HG03060 (cell line): ENCODE results near the gene ST6GALNAC3.
"Not testable (repeated sequence)": the region's sequence is repeated elsewhere in the genome, so short reads cannot be mapped to it uniquely, and the experiment has no call there.

Source experiments
- ATAC-seq: cut with Tn5 transposase; IDR thresholded peaks from one replicate; pipeline ENCODE4 v1.9.1; 2021; ENCODE audit warnings: low read depth, moderate number of reproducible peaks; ENCODE audit not compliant: unreplicated experiment

Gene ST6GALNAC3

GRCh38 chr1:76103034-76103433, 28.5 kb downstream of the ST6GALNAC3 start:
- no peak for ATAC-seq

GRCh38 chr1:76105372-76105771, 30.8 kb downstream of the ST6GALNAC3 start:
- ATAC-seq = no peak

GRCh38 chr1:76106251-76106650, 31.7 kb downstream of the ST6GALNAC3 start:
- ATAC-seq = no peak

GRCh38 chr1:76106719-76107235, 32.2 kb downstream of the ST6GALNAC3 start:
- no peak for ATAC-seq

- ATAC-seq = no peak
These were observed 34.9 kb downstream of the ST6GALNAC3 start for GRCh38 chr1:76109404-76109803.

GRCh38 chr1:76109901-76110560, 35.5 kb downstream of the ST6GALNAC3 start:
- no peak for ATAC-seq

GRCh38 chr1:76110666-76111065, 36.1 kb downstream of the ST6GALNAC3 start:
- ATAC-seq = no peak

GRCh38 chr1:76112321-76112720, 37.8 kb downstream of the ST6GALNAC3 start:
- ATAC-seq = not testable (repeated sequence)

GRCh38 chr1:76113446-76113845, 38.9 kb downstream of the ST6GALNAC3 start:
- ATAC-seq = no peak

GRCh38 chr1:76115171-76115570, 40.6 kb downstream of the ST6GALNAC3 start:
- ATAC-seq = no peak

GRCh38 chr1:76121850-76122249, 47.3 kb downstream of the ST6GALNAC3 start:
- no peak for ATAC-seq

GRCh38 chr1:76122271-76122670, 47.7 kb downstream of the ST6GALNAC3 start:
- ATAC-seq = no peak

GRCh38 chr1:76123411-76124064, 49.0 kb downstream of the ST6GALNAC3 start:
- not testable (repeated sequence) for ATAC-seq

- no peak for ATAC-seq
These were observed 49.6 kb downstream of the ST6GALNAC3 start for GRCh38 chr1:76124196-76124595.

GRCh38 chr1:76125473-76126219, 51.1 kb downstream of the ST6GALNAC3 start:
- ATAC-seq = no peak

- ATAC-seq = no peak
These were observed 53.5 kb downstream of the ST6GALNAC3 start for GRCh38 chr1:76128096-76128495.

GRCh38 chr1:76129731-76130130, 55.2 kb downstream of the ST6GALNAC3 start:
- no peak for ATAC-seq

GRCh38 chr1:76130992-76131391, 56.4 kb downstream of the ST6GALNAC3 start:
- ATAC-seq = no peak

GRCh38 chr1:76133977-76134376, 59.4 kb downstream of the ST6GALNAC3 start:
- ATAC-seq = no peak

GRCh38 chr1:76135835-76136234, 61.3 kb downstream of the ST6GALNAC3 start:
- ATAC-seq = no peak

GRCh38 chr1:76136894-76137293, 62.3 kb downstream of the ST6GALNAC3 start:
- ATAC-seq = peak; percentile 48
